ENCODE results near the gene SMDT1. TPM values are rescaled to one million over a fixed set of nuclear protein-coding genes. Genes with fewer than 3 reads are reported as not detected.
"Not testable (repeated sequence)": the region's sequence is repeated elsewhere in the genome, so short reads cannot be mapped to it uniquely, and the experiment has no call there.

SMDT1 gene
- total and polyA plus RNA-seq, 2 of the 4 experiments (the other 2 are of a cell fraction): 2.3 to 15.7 TPM

DNA sequence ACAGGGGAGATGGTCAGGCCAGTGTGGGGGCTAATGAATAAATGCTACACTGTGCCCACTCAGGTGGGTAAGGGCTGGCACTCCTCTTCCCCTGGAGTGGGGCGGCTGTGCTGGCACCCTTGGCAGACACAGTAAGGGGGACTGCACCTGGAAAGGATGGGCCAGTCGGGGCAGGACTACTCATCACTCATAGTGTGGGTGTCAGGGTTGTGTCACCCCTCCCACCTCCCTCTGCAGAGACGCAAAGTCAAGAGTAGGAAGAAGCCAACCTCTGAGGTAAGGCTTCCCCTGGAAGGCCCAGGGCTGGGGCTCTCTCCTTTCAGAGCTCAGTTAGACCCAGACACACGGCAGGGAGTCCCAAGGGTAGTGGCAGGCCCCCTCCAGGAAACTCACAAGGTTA lies 44.0 kb downstream of the SMDT1 start:
- H2AK5ac ChIP-seq (ENCODE audit: low read depth, low read length); H3K14ac ChIP-seq (replicated peaks; ENCODE audit: low read depth, low read length); H2BK15ac ChIP-seq (ENCODE audit: low read depth, low read length); CTCF ChIA-PET; POLR2A ChIA-PET (ENCODE audit: unreplicated experiment); H3K9ac ChIP-seq (ENCODE audit: low read depth, low read length); H3K4me2 ChIP-seq (ENCODE audit: low read depth, low read length); H3K27me3 ChIP-seq (ENCODE audit: control insufficient read depth, insufficient read depth, low read length); H4K91ac ChIP-seq (ENCODE audit: insufficient read depth, low read depth, low read length); H2BK5ac ChIP-seq (ENCODE audit: low read depth, low read length, poor library complexity, severe bottlenecking); intact Hi-C loops (cut with micrococcal nuclease); H4K20me1 ChIP-seq (ENCODE audit: insufficient read depth, low read length); H3K56ac ChIP-seq (ENCODE audit: extremely low read depth, insufficient read depth, low read length); H3K4ac ChIP-seq (ENCODE audit: low read depth, low read length); in situ Hi-C loops (cut with MboI; ENCODE audit: low sequenced_read_pairs); BruUV-seq (replicated peaks); H3K4me3 ChIP-seq (ENCODE audit: insufficient read depth, low read depth, low read length); H3K79me1 ChIP-seq (ENCODE audit: low read depth in 1 of 2, low read length in 2 of 2); H4K5ac ChIP-seq (ENCODE audit: low read depth, low read length); DNase-seq; H3K18ac ChIP-seq (ENCODE audit: low read depth, low read length); dilution Hi-C loops (cut with HindIII; ENCODE audit: low sequenced_read_pairs, unreplicated experiment); H2AFZ ChIP-seq (replicated peaks; ENCODE audit: low read length, poor library complexity); H2BK120ac ChIP-seq (ENCODE audit: low read depth, low read length); H2BK20ac ChIP-seq (ENCODE audit: low read depth, low read length); H3K27ac ChIP-seq (ENCODE audit: insufficient read depth, low read length); H3K9me1 ChIP-seq (ENCODE audit: insufficient read depth, low read length); H3K4me1 ChIP-seq (ENCODE audit: control insufficient read depth, insufficient read depth, low read length); H3K36me3 ChIP-seq (ENCODE audit: control insufficient read depth, insufficient read depth, low read length); H3K9me3 ChIP-seq (ENCODE audit: control insufficient read depth, insufficient read depth, low read length); H2AK9ac ChIP-seq (replicated peaks; ENCODE audit: low read depth, low read length, poor library complexity); H4K8ac ChIP-seq (ENCODE audit: low read depth in 2 of 2, low read length in 2 of 2); ATAC-seq (ENCODE audit: low read depth); H3K23ac ChIP-seq (ENCODE audit: low read depth, low read length): not testable (repeated sequence)
- WGBS, 2 experiments (ENCODE audit: extremely low coverage in 2 of 2, insufficient read length in 1 of 2): no CpG with 5 or more reads among the region's 4 CpGs
